Stimulated activated effector memory CD8-positive, alpha-beta T cell treated with anti-CD3 and anti-CD28 coated beads, Interleukin-12 subunit alpha, Interleukin-12 subunit beta, amount 100 ng/mL, for 72 hours (primary cell): ENCODE measurements around the gene GYPC.

Source experiments
- ATAC-seq: fragments of 150-1000 bp; cut with Tn5 transposase; 2 replicates; pipeline ENCODE4 v1.10.0; 2021
- DNase-seq, 2 donors: peaks; one replicate each; pipeline ENCODE4 v3.0.0; 2021 to 2022; ENCODE audit warnings: low spot score in 2 of 2
- H3K27ac Mint-ChIP-seq: one replicate; pipeline ENCODE4 v1.8.0; 2022; ENCODE audit warnings: mild to moderate bottlenecking, mixed read lengths
- H3K36me3 Mint-ChIP-seq: one replicate; pipeline ENCODE4 v1.8.0; 2022; ENCODE audit warnings: mild to moderate bottlenecking, mixed read lengths
- H3K4me1 Mint-ChIP-seq: one replicate; pipeline ENCODE4 v1.8.0; 2022; ENCODE audit warnings: mixed read lengths
- H3K4me3 Mint-ChIP-seq: one replicate; pipeline ENCODE4 v1.8.0; 2022; ENCODE audit warnings: mild to moderate bottlenecking, mixed read lengths
- H3K9me3 Mint-ChIP-seq: one replicate; pipeline ENCODE4 v1.8.0; 2022; ENCODE audit warnings: mixed read lengths

Gene GYPC

DNA sequence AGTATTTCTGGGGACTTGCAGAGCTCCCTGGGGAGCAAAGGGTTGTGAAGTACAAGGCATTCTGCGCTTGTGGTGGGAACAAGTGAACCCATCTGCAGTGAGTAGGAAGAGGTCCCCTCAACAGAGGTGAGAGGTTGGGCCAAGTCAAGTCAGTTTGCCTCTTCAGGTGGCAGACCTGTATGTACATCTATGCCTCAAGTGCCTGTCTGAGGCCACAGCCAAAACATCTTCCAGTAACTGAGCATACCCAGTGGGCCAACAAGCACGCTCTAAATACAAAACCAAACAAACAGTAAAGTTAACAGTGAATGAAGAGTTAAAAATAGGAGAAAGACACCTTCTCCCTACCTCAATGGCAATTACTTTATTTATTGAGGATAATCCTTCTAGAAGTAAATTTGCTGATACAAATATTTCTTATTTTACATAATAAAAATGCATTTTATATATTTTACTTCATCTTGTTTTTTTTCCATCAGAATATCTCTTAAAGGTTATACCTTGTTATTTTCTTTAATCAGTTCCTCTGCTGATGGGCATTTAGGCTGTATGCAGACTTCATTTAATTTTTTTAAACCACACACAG is 2.5 kb downstream of the GYPC start:
- Mint-ChIP-seq H3K27ac (peak overlapping the region; percentile 99), H3K4me1 (peaks cover 77% of the 10 kb centered on the region), H3K36me3 (peaks cover 46% of the 10 kb centered on the region), H3K9me3 (no peaks in the 10 kb centered on the region), H3K4me3 (peak overlapping the region; percentile 96)
- ATAC-seq (no peak), DNase-seq (no peak)

DNA sequence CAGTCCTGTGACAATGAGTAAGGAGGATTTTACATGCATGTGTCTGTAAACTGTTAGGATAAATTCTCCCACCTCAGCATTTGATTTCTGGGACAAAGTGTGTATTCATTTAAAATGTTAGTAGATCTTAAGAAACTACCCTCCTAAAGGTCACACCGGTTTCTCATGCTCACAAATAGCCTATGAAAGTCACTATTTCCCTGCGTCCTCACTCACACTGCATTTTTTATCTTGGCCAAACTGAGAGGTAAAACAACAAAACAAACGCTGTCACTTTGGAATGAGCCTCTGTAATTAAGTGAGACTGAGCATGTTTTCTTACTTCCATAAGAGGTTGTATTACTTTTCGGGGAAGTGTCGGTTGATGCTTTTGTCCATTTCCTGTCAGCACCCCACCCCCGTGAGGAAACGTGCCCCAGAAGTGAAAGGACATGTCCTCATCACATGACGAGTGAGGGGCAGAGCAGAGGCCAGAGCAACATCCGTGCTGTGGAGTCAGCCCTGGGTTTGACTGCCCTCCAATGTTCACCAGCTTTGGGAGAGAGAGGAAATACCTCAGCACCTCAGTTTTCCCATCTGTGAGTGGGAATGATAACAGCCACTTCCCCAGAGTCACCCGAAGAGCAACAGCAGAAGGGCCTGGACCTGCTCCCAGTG is 3.1 kb downstream of the GYPC start:
- peak; percentile 23 to 76 for DNase-seq
- peak; percentile 33 for ATAC-seq
- peaks cover 51% of the 10 kb centered on the region for H3K36me3 Mint-ChIP-seq

DNA sequence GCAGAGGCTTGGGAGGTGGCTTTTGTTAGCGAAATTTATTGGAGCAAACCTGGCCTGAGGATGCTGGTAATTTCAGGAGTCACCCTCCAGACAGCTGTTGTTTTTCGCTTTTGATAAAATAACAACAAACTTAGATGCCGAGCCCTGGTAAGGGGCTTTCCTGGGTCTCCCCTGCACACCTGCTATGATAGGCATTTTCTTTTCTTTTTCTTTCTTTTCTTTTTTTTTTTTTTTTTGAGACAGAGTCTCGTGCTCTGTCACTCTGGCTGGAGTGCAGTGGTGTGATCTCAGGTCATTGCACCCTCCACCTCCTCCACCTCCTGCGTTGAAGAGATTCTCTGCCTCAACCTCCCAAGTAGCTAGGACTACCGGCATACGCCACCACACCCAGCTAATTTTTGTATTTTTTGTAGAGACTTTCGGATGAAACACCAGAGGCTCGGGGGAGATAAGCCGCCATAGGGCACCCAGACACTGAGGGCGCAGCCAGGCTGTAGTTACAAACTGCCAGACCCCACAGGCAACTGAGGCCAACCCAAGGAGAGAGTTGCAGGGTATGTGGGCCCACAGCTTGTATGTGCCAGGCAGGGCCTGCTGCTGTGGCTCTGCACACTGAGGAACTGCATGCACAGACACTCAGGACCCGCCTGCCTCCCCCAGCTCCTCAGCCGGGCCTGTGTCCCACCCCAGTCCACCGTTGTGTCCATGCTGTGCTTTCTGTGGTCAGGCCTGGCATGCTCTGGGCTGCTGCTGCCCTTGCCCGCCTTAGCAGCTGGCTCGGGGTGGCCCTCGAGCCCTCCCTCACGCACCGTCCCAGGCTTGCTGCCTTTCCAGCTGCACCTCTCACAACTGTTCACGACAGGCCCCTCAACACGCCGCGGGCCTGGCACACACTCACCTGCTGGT is 3.9 kb downstream of the GYPC start:
- peak overlapping the region; percentile 96 for H3K4me3 Mint-ChIP-seq
- no peak for DNase-seq
- peaks cover 59% of the 10 kb centered on the region for H3K36me3 Mint-ChIP-seq

More for the DNA sequence above, 3.1 kb downstream of the GYPC start:
- H3K27ac Mint-ChIP-seq = peak overlapping the region; percentile 99
- peak overlapping the region; percentile 96 for H3K4me3 Mint-ChIP-seq
- H3K4me1 Mint-ChIP-seq = peaks cover 83% of the 10 kb centered on the region
- H3K9me3 Mint-ChIP-seq = no peaks in the 10 kb centered on the region

GRCh38 chr2:126660971-126661370 is 5.0 kb downstream of the GYPC start:
- DNase-seq (no peak), ATAC-seq (no peak)
- H3K9me3 Mint-ChIP-seq = no peaks in the 10 kb centered on the region
- peaks cover 59% of the 10 kb centered on the region for H3K36me3 Mint-ChIP-seq
- peak overlapping the region; percentile 99 for H3K27ac Mint-ChIP-seq
- H3K4me1 Mint-ChIP-seq = peaks cover 92% of the 10 kb centered on the region
- H3K4me3 Mint-ChIP-seq = peak overlapping the region; percentile 77

More for the DNA sequence above, 3.9 kb downstream of the GYPC start:
- ATAC-seq = no peak
- Mint-ChIP-seq H3K9me3 (no peaks in the 10 kb centered on the region), H3K4me1 (peaks cover 91% of the 10 kb centered on the region), H3K27ac (peak overlapping the region; percentile 99)

DNA sequence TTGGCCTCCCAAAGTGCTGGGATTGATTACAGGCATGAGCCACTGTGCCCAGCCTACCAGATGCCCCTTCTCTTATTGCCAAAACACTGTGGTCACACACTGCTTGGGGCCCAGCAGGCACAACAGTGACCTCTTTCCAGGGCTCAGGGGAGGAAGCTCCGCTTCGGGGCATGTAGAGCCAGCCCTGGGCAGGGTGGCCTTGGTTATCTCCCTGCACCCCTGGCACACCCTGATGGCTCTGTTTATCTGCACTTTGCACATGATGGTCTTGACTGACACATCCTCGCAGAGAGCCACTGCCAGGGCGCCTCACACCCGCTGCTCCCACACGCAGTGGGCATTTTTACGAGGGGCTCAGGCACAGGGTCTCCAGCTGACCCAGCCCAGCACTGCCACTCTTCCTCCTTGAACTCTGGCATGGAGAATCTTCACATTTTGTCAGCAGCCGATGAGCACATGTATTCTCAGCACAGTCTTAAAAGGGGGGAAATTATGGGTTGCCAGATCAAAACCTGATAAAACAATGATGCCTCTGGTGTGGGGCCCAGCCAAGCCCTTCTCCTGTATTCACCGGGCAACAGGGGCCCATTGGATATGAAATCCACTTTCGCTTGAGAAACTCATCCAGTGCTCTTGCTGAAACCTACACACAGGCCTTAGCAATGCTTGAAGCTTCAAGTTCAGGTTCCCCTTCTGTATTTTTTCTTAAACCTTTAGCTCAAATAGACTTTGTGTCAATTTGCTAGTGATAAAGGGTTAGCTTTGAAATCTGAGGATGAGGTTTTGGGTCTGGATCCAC is 5.9 kb downstream of the GYPC start:
- Mint-ChIP-seq H3K27ac (peak overlapping the region; percentile 99), H3K36me3 (peaks cover 65% of the 10 kb centered on the region), H3K4me1 (peaks cover 99% of the 10 kb centered on the region), H3K4me3 (peak overlapping the region; percentile 77), H3K9me3 (no peaks in the 10 kb centered on the region)
- no peak for DNase-seq
- no peak for ATAC-seq

- no peaks in the 10 kb centered on the region for H3K9me3 Mint-ChIP-seq
- ATAC-seq (no peak), DNase-seq (no peak)
- H3K27ac Mint-ChIP-seq = peak overlapping the region; percentile 99
- H3K4me3 Mint-ChIP-seq = peak overlapping the region; percentile 77
- peaks cover 95% of the 10 kb centered on the region for H3K4me1 Mint-ChIP-seq
- H3K36me3 Mint-ChIP-seq = peaks cover 66% of the 10 kb centered on the region
These were observed 6.7 kb downstream of the GYPC start for GRCh38 chr2:126662621-126663020.

GRCh38 chr2:126663184-126663963 is 7.4 kb downstream of the GYPC start:
- no peak for ATAC-seq
- Mint-ChIP-seq H3K9me3 (no peaks in the 10 kb centered on the region), H3K4me1 (peaks cover 95% of the 10 kb centered on the region), H3K27ac (peak overlapping the region; percentile 99), H3K36me3 (peaks cover 65% of the 10 kb centered on the region), H3K4me3 (peak overlapping the region; percentile 77)
- no peak for DNase-seq

DNA sequence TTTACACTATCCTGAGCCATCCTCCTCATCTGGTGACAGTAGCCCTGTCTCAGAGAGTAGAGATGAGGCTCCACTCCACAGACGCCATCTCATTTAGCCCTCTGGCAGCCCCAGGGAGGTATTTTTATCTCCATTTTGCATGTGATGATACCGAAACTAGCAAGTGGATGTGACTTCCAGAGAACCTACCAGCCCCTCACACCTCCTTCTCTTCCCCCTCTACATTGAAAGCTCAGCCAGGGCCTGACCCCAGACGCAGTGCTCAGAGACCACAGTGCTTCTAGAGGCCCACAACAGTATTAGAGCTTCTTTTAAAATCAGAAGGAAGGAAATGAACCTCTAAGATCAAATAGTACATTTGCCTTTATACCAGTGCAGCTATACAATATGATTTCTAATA is 8.3 kb downstream of the GYPC start:
- Mint-ChIP-seq H3K27ac (peak overlapping the region; percentile 99), H3K36me3 (peaks cover 60% of the 10 kb centered on the region), H3K4me3 (peak overlapping the region; percentile 77), H3K4me1 (peaks cover 87% of the 10 kb centered on the region), H3K9me3 (no peaks in the 10 kb centered on the region)
- DNase-seq (peak in 1 of 2 donors; percentile 56), ATAC-seq (peak; percentile 72)

DNA sequence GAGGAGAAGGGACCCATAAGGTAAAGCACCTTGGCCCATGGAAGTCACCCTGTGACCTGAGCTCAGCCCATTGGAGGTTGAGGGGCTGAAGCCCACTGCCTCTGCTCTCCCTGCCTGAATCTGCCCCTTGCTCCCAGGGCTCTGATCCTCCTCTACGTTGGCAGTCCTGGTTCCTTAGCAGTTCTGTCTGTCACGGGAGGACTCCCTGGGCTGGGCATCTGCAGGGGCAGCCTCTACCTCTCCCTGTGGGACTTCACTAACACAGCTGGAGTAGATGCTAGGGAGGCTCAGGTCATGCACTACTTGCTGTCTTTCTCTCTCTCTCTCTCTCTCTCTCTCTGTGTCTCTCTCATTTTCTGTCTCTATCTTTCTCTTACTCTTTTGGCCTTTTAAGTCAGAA is 8.7 kb downstream of the GYPC start:
- H3K4me3 Mint-ChIP-seq = peak overlapping the region; percentile 77
- peak; percentile 1 for ATAC-seq
- DNase-seq = no peak
- no peaks in the 10 kb centered on the region for H3K9me3 Mint-ChIP-seq
- peak overlapping the region; percentile 99 for H3K27ac Mint-ChIP-seq
- peaks cover 84% of the 10 kb centered on the region for H3K4me1 Mint-ChIP-seq
- peaks cover 58% of the 10 kb centered on the region for H3K36me3 Mint-ChIP-seq

DNA sequence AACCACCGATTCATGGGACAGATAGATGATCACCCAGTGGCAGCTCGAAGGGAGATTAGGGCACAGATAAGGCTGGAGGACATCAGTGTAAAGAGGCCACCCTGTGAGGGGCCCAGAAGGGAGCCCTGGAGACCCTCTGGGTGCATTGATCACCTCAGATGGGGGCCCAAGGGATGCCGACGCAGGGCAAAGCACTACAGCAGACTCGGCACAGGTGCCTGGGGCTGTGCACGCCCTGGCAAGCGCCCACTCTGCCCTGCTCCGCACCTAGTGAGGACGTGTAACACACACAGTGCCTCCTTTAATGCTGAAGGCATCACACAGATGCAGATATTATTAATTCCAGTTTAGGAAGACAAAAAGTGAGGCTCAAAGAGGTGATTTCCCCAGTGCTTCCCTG is 9.5 kb downstream of the GYPC start:
- H3K27ac Mint-ChIP-seq = peak overlapping the region; percentile 99
- H3K9me3 Mint-ChIP-seq = no peaks in the 10 kb centered on the region
- H3K4me3 Mint-ChIP-seq = peak overlapping the region; percentile 50
- no peak for ATAC-seq
- H3K4me1 Mint-ChIP-seq = peaks cover 85% of the 10 kb centered on the region
- H3K36me3 Mint-ChIP-seq = peaks cover 63% of the 10 kb centered on the region
- no peak for DNase-seq

DNA sequence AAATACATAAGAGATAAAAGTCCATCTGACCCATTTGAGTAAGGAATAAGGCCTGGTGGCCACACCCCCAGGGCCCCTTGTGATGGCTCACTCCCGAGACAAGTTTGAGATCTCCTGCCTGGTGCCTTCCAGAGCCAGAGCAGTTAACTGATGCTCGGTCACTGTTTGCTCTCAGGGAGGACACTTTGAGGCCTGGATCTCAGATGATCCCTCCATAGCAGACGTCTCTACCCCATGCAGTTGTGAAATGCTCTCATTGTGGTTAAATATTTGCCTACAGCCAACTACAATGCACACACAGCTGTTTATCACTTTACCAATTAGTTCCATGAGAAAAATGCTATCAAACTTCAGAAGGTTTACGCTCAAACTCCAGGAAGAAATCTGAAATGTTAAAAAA is 12.3 kb downstream of the GYPC start:
- Mint-ChIP-seq H3K4me1 (peaks cover 78% of the 10 kb centered on the region), H3K4me3 (no peak overlapping the region), H3K27ac (peak overlapping the region; percentile 99), H3K9me3 (no peaks in the 10 kb centered on the region), H3K36me3 (peaks cover 52% of the 10 kb centered on the region)
- no peak for ATAC-seq
- no peak for DNase-seq

DNA sequence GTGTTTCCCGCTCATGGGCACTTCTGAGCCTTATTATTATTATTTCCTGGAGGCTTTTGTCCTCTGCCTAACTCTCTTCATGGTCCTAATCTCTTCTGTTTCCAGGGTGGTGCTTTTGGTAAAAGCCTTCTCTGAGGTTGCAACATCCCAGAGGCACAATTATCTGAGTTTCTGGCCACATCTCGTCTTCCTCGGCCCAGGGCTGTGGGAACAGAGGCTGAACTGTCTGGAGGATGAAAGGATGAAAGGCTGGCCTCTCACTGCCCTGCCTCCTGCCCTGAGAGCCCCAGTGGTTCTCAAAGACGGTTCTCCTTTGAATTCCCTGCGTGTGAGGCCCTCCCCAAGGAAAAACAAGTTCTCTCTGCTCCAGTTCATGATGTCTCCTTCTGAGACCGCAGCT is 13.8 kb downstream of the GYPC start:
- Mint-ChIP-seq H3K4me1 (peaks cover 63% of the 10 kb centered on the region), H3K9me3 (no peaks in the 10 kb centered on the region), H3K27ac (peak overlapping the region; percentile 54)

GRCh38 chr2:126671488-126671887 is 15.5 kb downstream of the GYPC start:
- ATAC-seq (no peak), DNase-seq (no peak)
- H3K36me3 Mint-ChIP-seq = peaks cover 35% of the 10 kb centered on the region
- peaks cover 5% of the 10 kb centered on the region for H3K9me3 Mint-ChIP-seq
- H3K4me3 Mint-ChIP-seq = no peak overlapping the region
- peaks cover 60% of the 10 kb centered on the region for H3K4me1 Mint-ChIP-seq
- peak overlapping the region; percentile 68 for H3K27ac Mint-ChIP-seq

More for the DNA sequence above, 13.8 kb downstream of the GYPC start:
- ATAC-seq = no peak
- DNase-seq = no peak
- no peak overlapping the region for H3K4me3 Mint-ChIP-seq
- H3K36me3 Mint-ChIP-seq = peaks cover 46% of the 10 kb centered on the region

DNA sequence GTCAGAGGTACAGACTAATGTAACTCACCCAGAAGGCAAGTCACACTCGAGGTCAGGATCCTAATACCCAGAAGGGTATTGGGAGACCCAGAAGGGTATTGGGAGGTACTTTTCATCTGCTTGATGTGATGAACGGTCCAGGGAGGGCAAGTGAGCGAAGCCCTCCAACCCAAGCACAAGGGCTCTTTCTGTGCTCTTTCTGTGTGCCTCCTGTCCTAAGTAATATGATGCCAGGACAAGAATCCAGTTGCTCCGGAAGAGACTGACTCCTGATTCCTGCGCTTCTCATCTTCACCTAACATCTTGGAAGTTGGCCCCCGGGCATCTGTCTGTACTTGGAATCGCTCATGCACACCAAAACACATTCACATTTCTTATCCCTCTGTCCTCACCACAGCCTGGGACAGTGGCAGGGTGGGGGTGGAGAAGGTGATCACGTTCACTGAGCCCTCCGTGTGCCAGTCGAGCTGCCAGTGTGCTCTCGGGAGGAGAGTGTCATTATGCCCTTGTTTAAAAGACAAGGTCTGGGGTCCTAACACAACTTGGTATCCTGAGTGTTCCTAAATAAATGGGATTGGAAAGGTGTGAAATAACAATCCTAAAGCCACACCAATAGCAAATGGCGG is 17.1 kb downstream of the GYPC start:
- DNase-seq (no peak), ATAC-seq (no peak)
- H3K4me1 Mint-ChIP-seq = peaks cover 57% of the 10 kb centered on the region
- H3K4me3 Mint-ChIP-seq = no peak overlapping the region
- H3K27ac Mint-ChIP-seq = no peak overlapping the region
- peaks cover 5% of the 10 kb centered on the region for H3K9me3 Mint-ChIP-seq
- H3K36me3 Mint-ChIP-seq = peaks cover 19% of the 10 kb centered on the region
